HEK293T (cell line): Measurements from ENCODE around the gene TGFB2.

Source experiments
- CTCF ChIA-PET: fragments of 350-600 bp; formaldehyde crosslinking; extraction: SDS; loops from one replicate; lab custom pipeline; 2021; ENCODE audit warnings: antibody characterized with exemption, inconsistent platforms; lab: Yijun Ruan, JAX
- POLR2A ChIA-PET: fragments of 350-600 bp; formaldehyde crosslinking; extraction: SDS; loops from one replicate; lab custom pipeline; 2020; ENCODE audit warnings: antibody characterized with exemption, inconsistent platforms; lab: Yijun Ruan, JAX
- DNase-seq: peaks from one replicate; pipeline ENCODE4 v3.0.0; 2012; ENCODE audit warnings: mixed read lengths; ENCODE audit errors: extremely low spot score
- ARNT ChIP-seq: fragments of 450-650 bp; IDR thresholded peaks from 2 replicates; pipeline ENCODE4 v1.6.1; 2017; ENCODE audit warnings: mild to moderate bottlenecking
- BHLHE40 ChIP-seq: fragments of 450-650 bp; IDR thresholded peaks from 2 replicates; pipeline ENCODE4 v1.6.1; 2016; ENCODE audit warnings: mild to moderate bottlenecking, moderate library complexity, borderline replicate concordance
- CTBP1 ChIP-seq: fragments of 450-650 bp; IDR thresholded peaks from 2 replicates; pipeline ENCODE4 v1.6.1; 2016; ENCODE audit warnings: borderline replicate concordance
- ELF4 ChIP-seq: fragments of 450-650 bp; IDR thresholded peaks from 2 replicates; pipeline ENCODE4 v1.6.1; 2017; ENCODE audit warnings: antibody characterized with exemption
- FOXA1 ChIP-seq: fragments of 450-650 bp; IDR thresholded peaks from 2 replicates; pipeline ENCODE4 v1.6.1; 2016; ENCODE audit warnings: mild to moderate bottlenecking
- FOXK2 ChIP-seq: fragments of 450-650 bp; IDR thresholded peaks from 2 replicates; pipeline ENCODE4 v1.6.1; 2016; ENCODE audit warnings: mild to moderate bottlenecking
- FOXM1 ChIP-seq: fragments of 450-650 bp; IDR thresholded peaks from 2 replicates; pipeline ENCODE4 v1.6.1; 2017; ENCODE audit warnings: mild to moderate bottlenecking, borderline replicate concordance
- HDGF ChIP-seq: fragments of 450-650 bp; IDR thresholded peaks from 2 replicates; pipeline ENCODE4 v1.6.1; 2017; ENCODE audit warnings: antibody characterized with exemption, borderline replicate concordance
- L3MBTL2 ChIP-seq: fragments of 450-650 bp; conservative IDR thresholded peaks from 2 replicates; pipeline ENCODE4 v1.6.1; 2016; ENCODE audit warnings: mild to moderate bottlenecking
- LEF1 ChIP-seq: fragments of 450-650 bp; IDR thresholded peaks from 2 replicates; pipeline ENCODE4 v1.6.1; 2017; ENCODE audit warnings: mild to moderate bottlenecking, borderline replicate concordance
- NFRKB ChIP-seq: fragments of 450-650 bp; IDR thresholded peaks from 2 replicates; pipeline ENCODE4 v1.6.1; 2016; ENCODE audit warnings: mild to moderate bottlenecking, moderate library complexity
- PKNOX1 ChIP-seq: fragments of 450-650 bp; IDR thresholded peaks from 2 replicates; pipeline ENCODE4 v1.6.1; 2016
- SP1 ChIP-seq: fragments of 450-650 bp; IDR thresholded peaks from 2 replicates; pipeline ENCODE4 v1.6.1; 2017
- SUZ12 ChIP-seq: fragments of 450-650 bp; IDR thresholded peaks from 2 replicates; pipeline ENCODE4 v1.6.1; 2016; ENCODE audit warnings: mild to moderate bottlenecking
- TARDBP ChIP-seq: fragments of 450-650 bp; IDR thresholded peaks from 2 replicates; pipeline ENCODE4 v1.6.1; 2016
- ZNF384 ChIP-seq: fragments of 450-650 bp; IDR thresholded peaks from 2 replicates; pipeline ENCODE4 v1.6.1; 2016

The TGFB2 gene

GRCh38 chr1:218357893-218358232 is 12.7 kb downstream of the TGFB2 start:
- ChIA-PET POLR2A (interaction anchor here (0.8 kb wide), 1 partner anchor 12 kb away, joined by 3 read pairs; no protein-coding TSS in a partner anchor), CTCF (interaction anchor here (0.7 kb wide), 1 partner anchor 56 kb away, joined by 4 read pairs; no protein-coding TSS in a partner anchor)
- TF ChIP-seq TARDBP (no peak), SP1 (no peak), ELF4 (no peak), L3MBTL2 (no peak), LEF1 (no peak), FOXK2 (no peak), PKNOX1 (no peak), BHLHE40 (no peak), CTBP1 (no peak), SUZ12 (no peak), ARNT (no peak), NFRKB (no peak), FOXM1 (no peak)
- DNase-seq, result no peak

DNA sequence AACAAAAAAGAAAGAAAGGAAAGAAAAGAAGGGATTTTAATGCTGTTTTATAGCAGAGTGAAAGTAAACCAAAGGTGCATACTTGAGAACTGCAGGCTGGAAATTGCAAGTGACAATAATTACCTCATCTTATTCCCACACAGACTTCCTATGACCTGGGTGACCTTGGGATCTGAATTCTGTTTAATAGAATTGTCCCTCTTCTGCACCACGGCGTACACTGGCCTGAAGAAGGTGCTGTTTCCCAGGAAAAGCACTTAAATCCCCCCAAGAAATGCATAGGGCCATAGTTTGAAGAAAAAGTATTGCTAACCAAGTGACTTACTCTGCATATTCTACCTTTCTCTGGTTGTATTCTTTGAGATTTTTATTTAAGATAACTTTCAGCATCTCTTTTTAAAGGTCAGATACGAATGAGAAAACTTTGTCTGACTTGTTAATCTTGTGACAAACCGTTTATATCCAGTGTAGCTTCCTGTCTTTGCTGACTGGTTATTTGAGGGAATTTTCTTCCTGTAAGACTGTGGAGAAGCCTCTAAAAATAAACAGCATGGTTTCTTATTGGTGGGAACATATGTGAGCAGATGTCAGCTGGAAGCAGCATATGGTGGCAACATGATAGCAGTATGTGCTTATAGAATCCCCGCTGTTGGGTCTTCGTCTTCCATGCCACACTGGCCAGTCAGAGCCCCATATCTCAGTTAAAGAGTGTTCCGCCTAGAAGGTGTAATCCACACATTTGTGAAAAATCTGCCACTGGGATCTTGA is 16.3 kb downstream of the TGFB2 start:
- DNase-seq, result peak; percentile 20
- TF ChIP-seq BHLHE40, result no peak
- no peak for TF ChIP-seq ZNF384
- no peak for TF ChIP-seq ELF4
- no peak for TF ChIP-seq HDGF
- TF ChIP-seq FOXA1, result no peak
- TF ChIP-seq ARNT, result no peak
- TF ChIP-seq FOXK2, result no peak
- no peak for TF ChIP-seq LEF1
- no peak for TF ChIP-seq SP1
- TF ChIP-seq NFRKB, result no peak
- no peak for TF ChIP-seq PKNOX1
- TF ChIP-seq CTBP1, result no peak
- no peak for TF ChIP-seq FOXM1
- TF ChIP-seq SUZ12, result no peak
- TF ChIP-seq L3MBTL2, result no peak
- TF ChIP-seq TARDBP, result no peak
- CTCF ChIA-PET, result no interaction called here
- POLR2A ChIA-PET, result no interaction called here

DNA sequence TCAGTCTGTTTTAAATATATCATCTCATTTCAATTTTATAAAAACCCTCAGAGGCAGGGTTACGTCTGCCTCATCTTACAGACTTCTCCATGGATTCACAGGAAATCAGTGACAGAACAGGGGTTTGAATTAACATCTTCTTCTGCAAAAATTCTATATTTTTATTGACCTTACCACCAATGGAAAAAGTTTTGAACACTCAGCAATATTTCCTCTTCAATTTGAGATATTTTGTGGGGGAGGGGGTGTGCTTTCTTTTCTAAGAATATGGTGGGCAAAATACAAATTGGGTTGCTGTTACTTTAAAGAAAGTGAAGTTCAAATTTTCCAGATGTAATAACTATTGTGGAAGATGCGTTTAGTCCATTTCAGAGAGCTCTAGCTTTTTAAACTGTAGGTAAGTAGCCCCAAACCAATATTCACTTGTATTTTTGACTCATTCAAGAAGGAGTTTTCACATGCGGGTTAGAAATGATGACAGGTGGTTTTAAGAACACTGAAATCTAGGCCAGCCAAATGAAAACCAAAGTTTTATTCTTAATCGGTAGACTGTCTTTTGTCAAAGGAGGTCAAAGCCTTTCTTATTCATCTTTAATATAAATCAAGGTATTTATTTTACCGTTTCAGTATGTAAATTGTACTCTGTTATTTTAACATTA is 17.4 kb downstream of the TGFB2 start:
- TF ChIP-seq SUZ12 (no peak), BHLHE40 (no peak), HDGF (no peak), PKNOX1 (no peak)
- POLR2A ChIA-PET, result no interaction called here
- DNase-seq, result no peak
- CTCF ChIA-PET, result no interaction called here

DNA sequence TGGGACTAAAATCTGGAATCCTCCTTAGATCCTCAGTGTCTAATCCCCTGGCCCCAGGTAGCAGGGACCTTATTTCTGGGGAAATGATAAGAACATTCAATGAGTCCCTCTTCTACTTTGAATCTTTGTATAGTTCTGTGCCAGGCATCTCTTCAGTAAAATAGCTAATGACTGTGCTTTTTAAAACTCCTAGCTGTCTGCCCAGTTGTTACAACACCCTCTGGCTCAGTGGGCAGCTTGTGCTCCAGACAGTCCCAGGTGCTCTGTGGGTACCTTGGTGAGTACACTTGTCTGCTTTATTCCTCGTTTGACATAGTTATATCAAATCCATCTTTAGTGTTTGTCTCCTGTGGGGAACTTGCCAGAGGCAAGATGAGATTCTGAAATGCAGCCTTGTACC is 18.0 kb downstream of the TGFB2 start:
- TF ChIP-seq ELF4, result no peak
- POLR2A ChIA-PET, result no interaction called here
- DNase-seq, result no peak
- CTCF ChIA-PET, result no interaction called here

GRCh38 chr1:218364028-218364710 is 19.0 kb downstream of the TGFB2 start:
- ChIA-PET CTCF (no interaction called here), POLR2A (no interaction called here)
- TF ChIP-seq FOXA1 (no peak), BHLHE40 (no peak), CTBP1 (no peak), SP1 (no peak), FOXM1 (no peak), L3MBTL2 (no peak), ARNT (no peak), ELF4 (no peak), NFRKB (no peak), ZNF384 (no peak), TARDBP (no peak), FOXK2 (no peak)
- DNase-seq, result no peak

DNA sequence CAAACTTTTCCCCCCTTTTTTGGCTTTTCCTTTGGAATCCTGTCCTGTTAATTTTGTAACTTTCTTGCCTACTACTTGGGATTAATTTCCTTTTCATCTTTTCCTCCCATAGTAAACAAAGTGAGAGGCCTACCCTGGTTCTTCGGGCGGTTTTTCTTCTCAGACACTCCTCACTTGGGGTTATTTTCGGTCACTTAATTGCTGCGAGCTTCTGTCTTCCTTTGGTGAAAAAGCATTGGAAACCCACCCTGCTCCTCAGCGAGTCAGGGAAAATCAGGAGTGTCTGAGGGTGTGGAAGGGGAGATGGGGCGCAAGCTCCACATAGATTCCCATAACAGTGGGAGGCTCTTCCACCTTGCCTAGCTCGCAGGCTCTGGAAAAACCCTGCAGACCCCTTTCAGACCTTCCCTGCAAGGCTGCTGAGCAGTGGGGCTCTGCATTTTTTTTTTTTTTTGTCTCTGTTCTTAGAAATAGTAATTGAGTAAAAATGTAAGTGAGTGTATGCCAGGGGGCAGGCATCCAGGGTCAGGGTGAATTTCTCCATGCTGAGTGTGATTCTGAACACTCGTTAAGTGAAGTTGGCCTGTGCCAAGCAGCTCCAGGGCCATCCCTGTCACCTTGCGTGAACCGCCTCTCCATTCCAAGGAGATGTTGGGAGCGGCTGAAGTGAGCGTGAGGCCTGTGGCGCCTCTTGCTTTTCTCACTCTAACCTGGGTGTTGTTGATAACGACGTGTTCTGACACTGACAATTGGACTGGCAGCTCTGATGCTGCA is 20.3 kb downstream of the TGFB2 start:
- TF ChIP-seq CTBP1 (no peak), HDGF (no peak), L3MBTL2 (no peak), BHLHE40 (no peak), NFRKB (no peak), SP1 (no peak), ZNF384 (no peak), ELF4 (no peak), LEF1 (no peak), PKNOX1 (no peak), TARDBP (no peak), FOXM1 (no peak), FOXA1 (no peak), FOXK2 (no peak), SUZ12 (no peak), ARNT (no peak)
- DNase-seq, result no peak
- ChIA-PET CTCF (no interaction called here), POLR2A (no interaction called here)
